GM21515 (cell line): Measurements from ENCODE around the gene NIN.
A peak's percentile ranks its signal among the peaks of the same experiment; 100 is the strongest.
"Not testable (repeated sequence)": the region's sequence is repeated elsewhere in the genome, so short reads cannot be mapped to it uniquely, and the experiment has no call there.

Source experiments
- ATAC-seq: cut with Tn5 transposase; IDR thresholded peaks from one replicate; pipeline ENCODE4 v1.9.1; 2021; ENCODE audit not compliant: unreplicated experiment

The NIN gene

GRCh38 chr14:50728836-50729235 lies 102.1 kb downstream of the NIN start:
- no peak for ATAC-seq

DNA sequence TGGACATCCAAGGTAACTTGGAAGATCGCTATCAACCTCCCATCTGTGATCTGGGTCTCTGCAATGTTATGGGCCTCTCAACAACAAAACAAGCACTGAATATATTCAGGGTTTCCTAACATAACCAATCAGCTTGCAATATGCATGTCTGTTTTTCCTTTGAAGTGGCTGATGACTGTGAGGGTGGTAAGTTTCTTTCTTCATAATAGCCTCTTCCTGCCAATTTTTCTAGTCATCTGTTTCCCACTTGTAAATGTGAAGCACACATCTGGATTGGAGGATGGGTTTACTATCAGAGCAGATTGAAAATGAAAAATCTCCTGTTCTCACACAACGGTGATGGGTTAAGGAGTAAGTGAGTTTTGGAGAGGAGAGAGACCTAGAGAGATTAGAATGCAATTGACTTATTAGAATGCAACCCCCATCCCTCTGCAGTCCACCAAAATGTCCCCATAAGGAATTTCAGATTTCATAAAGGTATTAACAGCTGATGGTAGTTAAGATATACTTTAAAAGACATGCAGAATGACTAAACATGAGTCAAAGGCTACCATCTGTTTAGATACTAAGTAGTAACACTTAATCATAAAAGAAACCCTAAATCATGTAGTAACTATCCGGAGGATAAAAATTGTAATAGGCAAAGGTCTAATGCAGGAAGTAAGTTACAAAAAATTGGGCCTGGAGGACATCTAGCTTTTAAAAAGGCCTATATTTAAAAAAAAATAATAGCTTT lies 104.4 kb downstream of the NIN start:
- no peak for ATAC-seq

DNA sequence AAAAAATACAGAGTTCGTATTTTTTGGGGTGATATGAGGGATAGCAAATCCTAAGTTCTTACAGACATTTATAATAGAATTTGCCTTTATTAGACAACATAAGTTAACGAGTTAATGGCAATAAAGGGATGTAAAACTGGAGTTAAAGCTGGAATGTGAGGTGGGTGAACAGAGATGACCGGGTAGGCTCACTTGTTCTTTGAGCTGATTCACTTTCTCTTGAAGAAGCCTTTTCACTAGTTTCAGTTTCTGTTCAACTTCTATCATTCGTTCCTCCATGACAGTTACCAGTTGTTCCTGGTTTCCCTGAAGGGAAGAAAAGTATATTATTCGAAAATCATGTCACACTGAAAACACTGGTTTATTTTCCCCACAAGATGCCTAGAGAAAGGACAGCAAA lies 105.2 kb downstream of the NIN start:
- no peak for ATAC-seq

DNA sequence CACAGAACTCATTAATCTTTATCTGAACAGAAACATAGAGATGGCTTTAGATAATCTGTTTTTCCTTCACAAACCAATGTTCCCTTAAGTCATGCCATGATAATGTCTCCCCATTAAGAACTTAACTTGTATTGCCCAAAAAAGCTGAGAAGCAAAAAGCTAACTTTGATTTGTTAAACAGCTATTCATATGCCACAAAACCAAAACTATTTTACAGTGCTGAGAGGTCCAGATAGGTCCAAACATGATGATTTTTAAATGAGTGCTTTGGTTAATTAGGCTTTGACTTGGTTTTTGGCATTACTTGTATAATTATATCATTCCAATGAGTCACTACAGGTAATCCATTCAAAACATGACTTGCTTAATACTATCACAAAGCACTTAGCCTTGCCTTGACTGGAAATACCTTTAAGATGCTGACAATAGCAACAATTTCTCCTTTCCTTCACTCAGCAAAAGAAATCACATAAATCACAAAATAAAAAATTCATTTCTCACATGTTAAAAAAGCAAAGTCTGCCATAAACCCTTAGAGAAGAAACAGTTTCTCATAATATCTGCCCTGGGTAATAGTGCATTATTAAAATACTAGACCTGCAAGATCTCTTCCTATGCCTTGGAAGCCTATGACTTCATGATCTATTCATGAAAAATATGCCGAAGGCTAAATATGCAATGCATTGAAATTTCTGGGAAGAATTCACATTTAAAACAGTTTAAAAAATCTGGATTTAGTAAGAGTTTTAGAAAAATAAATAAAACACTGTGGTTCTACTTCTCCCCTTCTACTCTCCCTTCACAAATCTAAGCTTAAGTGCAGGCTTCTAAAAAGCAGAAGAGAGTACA lies 110.8 kb downstream of the NIN start:
- no peak for ATAC-seq

DNA sequence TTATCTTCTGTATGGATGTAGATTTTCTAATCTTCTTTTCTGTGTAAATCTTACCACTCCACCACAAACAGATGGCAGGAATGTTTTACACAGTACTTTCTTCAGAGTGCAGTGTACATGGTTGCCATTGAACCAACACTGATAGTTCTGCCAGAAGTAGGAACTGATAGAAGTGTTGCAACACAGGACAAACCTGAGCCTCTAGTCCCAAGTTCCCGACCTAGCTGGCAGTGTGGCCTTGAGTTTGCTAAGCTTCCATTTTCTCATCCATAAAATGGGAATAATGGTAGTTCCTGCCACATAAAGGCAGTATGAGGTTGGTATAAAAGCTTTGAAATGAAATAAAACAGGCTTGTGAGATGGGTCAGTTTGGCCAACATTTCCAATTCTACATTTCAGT lies 112.0 kb downstream of the NIN start:
- ATAC-seq: no peak

DNA sequence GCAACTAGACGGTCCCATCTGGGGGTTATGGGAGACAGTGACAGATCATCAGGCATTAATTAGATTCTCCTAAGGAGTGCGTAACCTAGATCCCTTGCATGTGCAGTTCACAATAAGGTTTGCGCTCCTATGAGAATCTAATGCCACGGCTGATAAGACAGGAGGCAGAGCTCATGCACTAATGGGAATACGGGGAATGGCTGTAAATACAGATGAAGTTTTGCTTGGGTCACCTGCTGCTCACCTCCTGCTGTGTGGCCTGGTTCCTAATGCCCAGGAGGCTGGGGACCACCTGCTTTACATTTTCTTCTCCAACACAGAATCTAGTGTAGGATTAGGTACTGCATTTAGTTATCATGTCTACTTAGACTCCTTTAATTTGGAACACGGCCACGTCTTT lies 113.2 kb downstream of the NIN start:
- no peak for ATAC-seq

- no peak for ATAC-seq
These were observed 116.4 kb downstream of the NIN start for GRCh38 chr14:50714450-50715073.

DNA sequence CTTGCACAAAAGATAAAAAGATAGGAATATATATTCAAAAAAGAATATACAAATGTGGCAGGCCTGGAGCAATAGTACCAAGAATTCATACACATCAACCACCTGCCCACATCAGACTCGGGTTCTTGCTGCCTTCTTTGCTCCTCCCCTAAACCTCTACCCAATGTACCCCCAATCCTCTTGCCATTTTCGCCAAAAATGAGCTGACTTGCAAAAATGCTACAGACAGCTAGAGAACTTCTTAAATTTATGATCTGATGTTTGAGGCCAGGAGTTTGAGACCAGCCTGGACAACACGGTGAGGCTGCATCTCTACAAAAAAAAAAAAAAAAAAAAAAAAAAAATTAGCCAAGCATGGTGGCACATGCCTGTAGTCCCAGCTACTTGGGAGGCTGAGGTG lies 119.9 kb downstream of the NIN start:
- no peak for ATAC-seq

DNA sequence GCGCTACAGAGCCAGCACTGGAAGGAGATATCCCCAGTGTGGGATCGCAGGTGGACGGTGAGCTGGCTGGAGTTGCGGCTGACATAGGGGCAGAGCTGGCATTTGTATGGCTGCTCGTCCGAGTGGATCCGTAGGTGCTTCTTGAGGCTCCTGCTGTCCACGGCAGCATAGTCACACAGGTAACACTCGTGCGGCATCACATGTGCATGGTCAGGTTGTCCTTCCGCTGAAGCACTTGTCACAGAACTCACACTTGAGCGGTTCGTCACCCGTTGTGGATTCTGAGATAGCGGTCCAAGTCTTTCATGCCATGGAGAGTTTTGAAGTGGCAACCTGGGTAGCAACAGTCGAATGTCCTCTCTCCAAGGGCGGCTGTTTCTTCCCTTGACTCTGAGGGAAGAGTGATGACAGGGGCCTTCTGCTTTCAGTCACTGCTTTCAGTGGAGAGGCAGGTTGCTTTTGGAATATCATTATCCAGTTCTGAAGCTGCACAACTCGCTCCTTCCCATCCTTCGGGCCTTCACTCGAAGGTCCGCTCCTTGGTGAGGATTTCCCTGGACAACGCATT lies 125.9 kb downstream of the NIN start:
- no peak for ATAC-seq

DNA sequence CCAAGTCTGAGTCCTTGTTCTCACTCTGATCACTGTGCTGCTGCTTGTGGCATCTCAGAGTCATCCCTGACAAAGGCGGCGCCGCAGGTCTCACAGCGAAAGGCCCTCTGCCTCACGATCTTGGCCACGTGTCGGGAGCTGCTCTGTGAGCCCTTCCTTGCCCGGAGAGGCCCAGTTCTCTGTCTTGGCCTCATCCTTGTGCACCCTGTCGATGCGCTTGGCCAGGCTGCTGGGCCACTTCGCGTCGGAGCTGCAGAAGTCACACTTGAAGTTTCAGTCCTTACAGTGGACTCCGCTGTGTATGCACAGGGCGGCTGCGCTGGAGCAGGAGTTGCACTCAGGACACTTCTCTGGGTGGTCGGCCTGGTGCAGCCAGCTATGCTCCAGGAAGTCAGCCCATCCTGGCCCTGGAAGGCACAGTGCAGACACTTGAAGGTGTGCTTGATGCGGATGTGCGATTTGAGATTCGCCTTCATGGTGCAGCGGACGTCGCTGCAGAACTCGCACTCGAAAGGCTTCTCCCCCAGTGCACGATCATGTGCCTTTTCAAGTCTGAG lies 126.4 kb downstream of the NIN start:
- ATAC-seq: no peak

- no peak for ATAC-seq
These were observed 133.2 kb downstream of the NIN start for GRCh38 chr14:50697659-50698290.

- ATAC-seq: not testable (repeated sequence)
These were observed 136.7 kb downstream of the NIN start for GRCh38 chr14:50694260-50694659.

- no peak for ATAC-seq
These were observed 142.1 kb downstream of the NIN start for GRCh38 chr14:50688875-50689274.

- ATAC-seq: no peak
These were observed 151.3 kb downstream of the NIN start for GRCh38 chr14:50679674-50680073.

DNA sequence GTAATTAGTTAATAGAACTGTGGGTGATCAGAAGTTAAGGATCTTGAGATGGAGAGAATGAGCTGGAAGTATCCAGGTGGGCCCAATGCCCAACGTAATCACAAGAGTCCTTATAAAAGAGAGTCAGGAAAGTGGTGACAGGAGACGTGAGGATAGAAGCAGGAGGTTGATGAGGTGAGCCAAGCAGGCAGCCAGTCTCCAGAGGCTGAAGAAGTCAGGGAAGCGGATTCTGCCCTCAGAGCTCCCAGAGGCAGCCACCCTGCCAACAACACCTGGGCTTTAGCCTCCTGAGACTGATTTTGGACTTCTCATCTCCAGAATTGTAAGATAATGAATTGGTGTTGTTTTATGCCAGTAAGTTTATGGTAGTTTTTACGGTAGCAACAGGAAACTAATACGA lies 152.8 kb downstream of the NIN start:
- no peak for ATAC-seq

GRCh38 chr14:50677527-50678063 lies 153.4 kb downstream of the NIN start:
- ATAC-seq: peak; percentile 49

DNA sequence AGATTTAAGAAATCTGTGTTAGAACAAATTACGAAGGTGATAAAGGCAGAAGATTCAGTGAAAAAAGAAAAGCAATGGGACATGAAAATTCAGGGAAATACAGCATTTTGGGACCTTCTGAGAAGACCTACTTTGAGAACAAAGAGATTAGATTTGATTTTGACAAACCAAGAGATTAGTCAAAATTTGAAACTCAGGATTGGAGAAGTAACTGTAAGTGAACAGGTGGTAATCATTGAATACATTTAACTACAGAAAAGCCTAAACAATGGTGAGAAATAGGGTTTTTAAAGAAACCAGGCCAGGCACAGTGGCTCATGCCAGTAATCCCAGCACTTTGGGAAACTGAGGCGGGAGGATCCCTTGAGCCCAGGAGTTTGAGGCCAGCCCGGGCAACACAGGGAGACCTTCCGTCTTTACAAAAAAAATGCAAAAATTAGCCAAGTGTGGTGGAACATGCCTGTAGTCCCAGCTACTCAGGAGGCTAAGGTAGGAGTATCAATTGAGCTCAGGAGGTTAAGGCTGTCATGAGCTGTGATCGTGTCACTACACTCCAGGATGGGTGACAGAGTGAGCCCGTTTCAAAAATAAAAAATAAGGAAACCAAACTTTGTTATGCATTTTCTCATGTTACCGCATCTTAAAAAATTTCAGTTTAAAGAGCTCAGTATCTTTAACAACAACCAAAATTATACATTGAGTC lies 154.0 kb downstream of the NIN start:
- peak; percentile 48 for ATAC-seq

- no peak for ATAC-seq
These were observed 155.4 kb downstream of the NIN start for GRCh38 chr14:50675597-50675996.

GRCh38 chr14:50670866-50671256 lies 160.1 kb downstream of the NIN start:
- ATAC-seq: no peak
